GM18870 (cell line): Measurements from ENCODE around the gene HOXB5.

Experiments
- ATAC-seq: cut with Tn5 transposase; IDR thresholded peaks from one replicate; pipeline ENCODE4 v1.9.1; 2021; ENCODE audit warnings: moderate library complexity; ENCODE audit not compliant: unreplicated experiment

The HOXB5 gene

GRCh38 chr17:48551214-48551555 is 42.4 kb downstream of the HOXB5 start:
- ATAC-seq = no peak

- no peak for ATAC-seq
These were observed 42.9 kb downstream of the HOXB5 start for GRCh38 chr17:48550502-48551213.

GRCh38 chr17:48549914-48550501 is 43.6 kb downstream of the HOXB5 start:
- ATAC-seq = no peak

GRCh38 chr17:48549281-48549630 is 44.3 kb downstream of the HOXB5 start:
- ATAC-seq = no peak

- no peak for ATAC-seq
These were observed 44.9 kb downstream of the HOXB5 start for GRCh38 chr17:48548523-48549280.

- no peak for ATAC-seq
These were observed 45.6 kb downstream of the HOXB5 start for GRCh38 chr17:48547808-48548522.

GRCh38 chr17:48546924-48547807 is 46.4 kb downstream of the HOXB5 start:
- no peak for ATAC-seq

GRCh38 chr17:48546137-48546923 is 47.2 kb downstream of the HOXB5 start:
- ATAC-seq = no peak

- ATAC-seq = no peak
These were observed 48.0 kb downstream of the HOXB5 start for GRCh38 chr17:48545539-48545938.

GRCh38 chr17:48545022-48545375 is 48.6 kb downstream of the HOXB5 start, which contains the start of gene HOXB2:
TSS of gene HOXB2 (minus strand) at chr17:48545109. CDS start at chr17:48544911, 198 bp downstream.
- no peak for ATAC-seq

GRCh38 chr17:48544349-48545021 is 49.1 kb downstream of the HOXB5 start:
- no peak for ATAC-seq

- no peak for ATAC-seq
These were observed 49.7 kb downstream of the HOXB5 start for GRCh38 chr17:48543854-48544348.

GRCh38 chr17:48543107-48543853 is 50.3 kb downstream of the HOXB5 start:
- ATAC-seq = no peak

- no peak for ATAC-seq
These were observed 50.9 kb downstream of the HOXB5 start for GRCh38 chr17:48542698-48543106.

- no peak for ATAC-seq
These were observed 51.4 kb downstream of the HOXB5 start for GRCh38 chr17:48542114-48542656.

GRCh38 chr17:48541577-48542113 is 51.9 kb downstream of the HOXB5 start:
- ATAC-seq = no peak
